ENCODE measurements around the gene ERG. TPM values are rescaled to one million over a fixed set of nuclear protein-coding genes. Genes with fewer than 3 reads are reported as not detected.

The ERG gene
- total and polyA plus RNA-seq, 2 of the 8 experiments (the other 6 are each of a cell fraction or from before 2014, with no cell fraction given): 1.0 to 3.0 TPM

DNA sequence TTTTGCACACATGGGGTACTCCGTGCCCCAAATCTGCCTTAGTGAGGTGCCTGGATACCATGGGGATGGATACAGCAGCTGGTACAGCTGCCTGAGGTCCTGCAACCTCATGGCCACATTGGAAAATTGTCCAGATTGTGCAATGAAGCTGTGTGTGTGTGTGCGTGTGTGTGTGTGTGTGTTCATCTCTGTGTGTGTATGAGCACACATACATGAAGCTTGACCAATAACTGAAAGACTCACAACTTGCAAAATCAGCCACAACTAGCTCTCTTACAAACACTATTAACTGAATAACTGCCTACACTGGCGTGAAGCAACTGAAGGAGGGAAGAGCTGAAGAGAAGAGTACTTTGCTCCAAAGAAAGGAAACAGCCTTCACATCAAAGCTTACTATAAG is 78.1 kb downstream of the ERG start:
- H3K14ac ChIP-seq (ENCODE audit: insufficient read length): no peak overlapping the region
- no peaks in the 10 kb centered on the region for H3K9me3 ChIP-seq (ENCODE audit: insufficient read depth in 2 of 2, low read depth in 1 of 2, low read length in 1 of 2)
- WGBS, 2 experiments (ENCODE audit: extremely low coverage in 1 of 2, insufficient coverage in 1 of 2, insufficient read length in 1 of 2, insufficient replicate concordance in 2 of 2, low coverage in 1 of 2, low lambda C conversion rate in 2 of 2, missing lambda C conversion rate in 1 of 2): 82% methylated on average over 3 of the region's 3 CpGs; no CpG with 5 or more reads in 1 of the 2 experiments
- H4K20me1 ChIP-seq (replicated peaks in 1 of 2; ENCODE audit: control insufficient read depth in 1 of 2, insufficient read depth in 2 of 2, low read length in 2 of 2): no peaks in the 10 kb centered on the region
- H2BK12ac ChIP-seq (ENCODE audit: low read depth, low read length): no peak overlapping the region
- H2AK5ac ChIP-seq (ENCODE audit: low read depth, low read length): no peak overlapping the region
- peaks cover 1% of the 10 kb centered on the region; the same call in 1 of the 2 replicates for H3K23me2 ChIP-seq (ENCODE audit: low read depth, low read length)
- no peak overlapping the region for H4K91ac ChIP-seq (replicated peaks; ENCODE audit: insufficient read length, low read length)
- no peak for TF ChIP-seq CREB1 (IDR thresholded peaks at IDR 0.05)
- no peak for TF ChIP-seq SP2 (IDR thresholded peaks at IDR 0.05; ENCODE audit: low read length)
- TF ChIP-seq SAP30 (IDR thresholded peaks at IDR 0.05; ENCODE audit: insufficient read depth, insufficient replicate concordance, low read length): no peak
- no peak for TF ChIP-seq CBX5 (IDR thresholded peaks at IDR 0.05; ENCODE audit: low read depth, low read length)
- TF ChIP-seq JUND (IDR thresholded peaks at IDR 0.05; ENCODE audit: low read length): no peak
- no peak for TF ChIP-seq RAD21 (IDR thresholded peaks at IDR 0.05 in 1 of 2, conservative IDR thresholded peaks at IDR 0.05 in 1 of 2; ENCODE audit: low read depth in 2 of 2, low read length in 2 of 2)
- no peak for TF ChIP-seq RBBP5 (IDR thresholded peaks at IDR 0.05; ENCODE audit: borderline replicate concordance, low read depth, low read length)
- no peak for TF ChIP-seq CHD1 (IDR thresholded peaks at IDR 0.05; ENCODE audit: low read depth, low read length)
- no peak for TF ChIP-seq TAF1 (IDR thresholded peaks at IDR 0.05; ENCODE audit: low read depth, low read length)
- no peak for TF ChIP-seq SIX5 (IDR thresholded peaks at IDR 0.05; ENCODE audit: low read depth, low read length)
- no peaks in the 10 kb centered on the region for H3K79me2 ChIP-seq (ENCODE audit: control insufficient read depth in 1 of 2, insufficient read depth in 2 of 2, low read length in 2 of 2)
- no peak overlapping the region for H3K4ac ChIP-seq (replicated peaks; ENCODE audit: insufficient read length, low read depth, low read length)
- no peak overlapping the region for H2BK15ac ChIP-seq (ENCODE audit: low read length)
- FAIRE-seq (no peak), DNase-seq (ENCODE audit: low read depth in 1 of 2, low spot score in 2 of 2) (no peak)
- H3K79me1 ChIP-seq (ENCODE audit: low read depth, low read length): no peaks in the 10 kb centered on the region
- no peak overlapping the region for H3K27ac ChIP-seq (ENCODE audit: low read depth, low read length)
- no peaks in the 10 kb centered on the region for H3K36me3 ChIP-seq (ENCODE audit: control insufficient read depth in 2 of 4, insufficient read depth in 4 of 4, low read length in 3 of 4)
- no peak overlapping the region for H2BK120ac ChIP-seq (replicated peaks; ENCODE audit: low read depth, low read length)
- H3K27me3 ChIP-seq (replicated peaks in 1 of 4; ENCODE audit: control insufficient read depth in 3 of 4, extremely low read depth in 1 of 4, insufficient read depth in 3 of 4, low read length in 3 of 4): peaks cover 0 to 2% (median 0%) of the 10 kb centered on the region in 4 experiments; a peak in 1 of 7 replicates
- H3K23ac ChIP-seq (ENCODE audit: insufficient read length): no peak overlapping the region
- no peaks in the 10 kb centered on the region for H3K4me1 ChIP-seq (replicated peaks in 1 of 4; ENCODE audit: control insufficient read depth in 3 of 4, insufficient read depth in 4 of 4, low read length in 3 of 4)
- H2BK20ac ChIP-seq (ENCODE audit: low read length): no peak overlapping the region
- ChIA-PET CTCF (ENCODE audit: partially characterized antibody) (interaction anchor here (1.0 to 1.3 kb wide), 2 partner anchors 25 to 27 kb away, joined by 3 read pairs; no protein-coding TSS in a partner anchor), POLR2A (ENCODE audit: partially characterized antibody) (interaction anchor here (0.8 kb wide), 1 partner anchor 24 kb away, joined by 3 read pairs; no protein-coding TSS in a partner anchor)
- no peak overlapping the region for H3K9ac ChIP-seq (replicated peaks in 1 of 4; ENCODE audit: extremely low read depth in 1 of 4, low read depth in 3 of 4, low read length in 3 of 4)
- H3K18ac ChIP-seq (ENCODE audit: extremely low read depth, low read length): no peak overlapping the region
- no peak overlapping the region for H2AFZ ChIP-seq (ENCODE audit: low read length)
- H2BK5ac ChIP-seq (ENCODE audit: low read depth, low read length): no peak overlapping the region
- no peak overlapping the region for H4K8ac ChIP-seq (ENCODE audit: extremely low read depth, insufficient read depth, low read length)
- H3K4me2 ChIP-seq (ENCODE audit: insufficient read depth in 1 of 2, low read depth in 2 of 2, low read length in 2 of 2): no peak overlapping the region
- no peak overlapping the region for H4K5ac ChIP-seq (ENCODE audit: insufficient read length, low read depth, low read length)
- H3K4me3 ChIP-seq (ENCODE audit: extremely low read depth in 1 of 4, insufficient read depth in 2 of 4, low read depth in 3 of 4, low read length in 4 of 4): no peak overlapping the region
- no peak overlapping the region for H3K56ac ChIP-seq (replicated peaks; ENCODE audit: insufficient read length, low read depth, low read length)

All from H1 (cell line).